Cortex of kidney (tissue), 1 donor: ENCODE data around the gene MAGT1.
"Not testable (repeated sequence)": the region's sequence is repeated elsewhere in the genome, so short reads cannot be mapped to it uniquely, and the experiment has no call there.

ENCODE experiments used
- DNase-seq: peaks from one replicate; lab custom pipeline; 2025; lab: John Stamatoyannopoulos, UW

MAGT1 gene

DNA sequence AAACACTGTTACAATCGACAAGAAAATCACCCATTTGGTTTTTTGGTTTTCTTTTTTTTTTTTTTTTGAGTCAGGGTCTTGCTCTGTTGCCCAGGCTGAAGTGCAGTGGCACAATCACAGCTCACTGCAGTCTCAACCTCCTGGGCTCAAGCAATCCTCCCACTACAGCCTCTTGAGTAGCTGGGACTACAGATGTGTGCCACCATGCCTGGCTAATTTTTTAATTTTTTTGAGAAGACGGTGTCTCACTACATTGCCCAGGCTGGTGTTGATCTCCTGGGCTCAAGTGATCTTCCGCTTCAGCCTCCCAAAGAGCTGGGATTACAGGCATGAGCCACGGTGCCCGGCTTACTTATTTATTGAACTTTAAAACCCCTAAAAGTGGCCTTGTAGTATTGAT, 63.7 kb downstream of the MAGT1 start:
- DNase-seq: not testable (repeated sequence)

DNA sequence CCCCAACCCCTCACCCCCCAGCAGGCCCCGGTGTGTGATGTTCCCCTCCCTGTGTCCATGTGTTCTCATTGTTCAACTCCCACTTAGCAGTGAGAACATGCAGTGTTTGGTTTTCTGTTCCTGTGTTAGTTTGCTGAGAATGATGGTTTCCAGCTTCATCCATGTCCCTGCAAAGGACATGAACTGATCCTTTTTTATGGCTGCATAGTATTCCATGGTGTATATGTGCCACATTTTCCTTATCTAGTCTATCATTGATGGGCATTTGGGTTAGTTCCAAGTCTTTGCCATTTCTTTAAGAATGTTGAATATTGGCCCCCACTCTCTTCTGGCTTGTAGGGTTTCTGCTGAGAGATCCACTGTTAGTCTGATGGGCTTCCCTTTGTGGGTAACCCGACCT, 73.2 kb downstream of the MAGT1 start:
- DNase-seq: not testable (repeated sequence)

GRCh38 chrX:77820091-77820727, 75.0 kb downstream of the MAGT1 start:
- no peak for DNase-seq

- DNase-seq: no peak
These were observed 81.0 kb downstream of the MAGT1 start for GRCh38 chrX:77814210-77814609.

DNA sequence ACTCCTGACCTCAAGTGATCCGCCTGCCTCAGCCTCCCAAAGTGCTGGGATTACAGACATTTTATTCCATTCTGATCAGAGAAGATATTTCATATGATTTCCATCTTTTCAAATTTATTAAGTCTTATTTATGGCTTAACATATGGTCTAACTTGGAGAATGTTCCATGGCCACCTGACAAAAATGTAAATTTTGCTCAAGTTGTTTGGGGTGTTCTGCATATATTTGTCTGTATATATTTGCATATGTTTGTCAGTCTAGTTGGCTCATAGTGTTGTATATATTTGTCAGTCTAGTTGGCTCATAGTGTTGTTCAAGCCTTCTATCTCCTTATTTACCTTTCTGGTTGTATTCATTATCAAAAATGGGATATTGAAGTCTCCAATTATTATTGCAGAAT, 93.0 kb downstream of the MAGT1 start:
- no peak for DNase-seq

DNA sequence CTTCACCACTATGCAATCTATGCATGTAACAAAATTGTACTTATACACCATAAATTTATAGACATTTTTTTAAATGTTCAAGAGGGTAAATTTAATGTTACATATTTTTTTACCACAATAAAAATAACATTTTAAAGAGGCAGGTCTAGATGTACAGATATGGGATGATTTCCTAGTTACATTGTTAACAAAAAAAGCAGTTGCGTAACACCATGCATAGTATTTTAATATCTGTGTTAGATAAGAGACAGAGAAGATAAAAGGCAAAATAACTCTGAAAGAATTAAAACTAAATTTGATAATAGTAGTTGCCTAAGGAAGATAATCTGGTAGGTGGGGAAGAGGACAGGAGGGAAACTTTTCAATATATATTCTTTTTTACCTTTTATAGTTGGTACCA, 100.1 kb downstream of the MAGT1 start:
- DNase-seq: no peak

DNA sequence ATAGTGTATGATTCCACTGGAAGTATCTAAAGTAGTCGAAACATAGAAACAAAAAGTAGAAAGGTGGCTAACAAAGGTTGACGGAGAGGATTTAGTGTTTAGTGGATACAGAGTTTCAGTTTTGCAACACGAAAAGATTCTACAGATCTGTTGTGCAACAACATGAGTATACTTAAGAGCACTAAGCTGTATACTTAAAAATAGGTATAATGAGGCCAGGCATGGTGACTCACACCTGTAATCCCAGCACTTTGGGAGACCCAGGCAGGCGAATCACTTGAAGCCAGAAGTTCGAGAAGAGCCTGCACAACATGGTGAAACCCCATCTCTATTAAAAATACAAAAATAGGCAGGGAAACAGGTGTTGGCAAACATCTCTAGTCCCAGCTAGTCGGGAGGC, 101.3 kb downstream of the MAGT1 start:
- no peak for DNase-seq

- DNase-seq: no peak
These were observed 107.2 kb downstream of the MAGT1 start for GRCh38 chrX:77788050-77788449.

DNA sequence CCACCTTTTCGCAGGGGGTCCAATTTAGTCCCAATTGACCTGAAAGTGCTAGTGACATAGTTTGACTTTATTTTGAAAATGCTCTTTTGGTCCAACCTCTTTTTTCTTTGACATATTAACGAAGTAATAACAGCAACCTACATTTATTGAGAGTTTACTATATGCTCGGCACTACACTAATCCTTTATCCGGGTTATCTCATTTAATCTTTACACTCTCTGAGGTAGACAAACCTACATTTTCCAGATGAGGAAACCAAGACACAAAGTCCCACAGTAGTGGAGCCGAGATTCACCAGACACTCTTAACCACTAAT, 108.9 kb downstream of the MAGT1 start:
- DNase-seq: no peak

- no peak for DNase-seq
These were observed 109.5 kb downstream of the MAGT1 start, which contains the start of gene ATRX for GRCh38 chrX:77785486-77786364. Gene ATRX, minus strand, starts transcription at chrX:77786216. Its CDS starts 215 bp downstream, at chrX:77786001.

DNA sequence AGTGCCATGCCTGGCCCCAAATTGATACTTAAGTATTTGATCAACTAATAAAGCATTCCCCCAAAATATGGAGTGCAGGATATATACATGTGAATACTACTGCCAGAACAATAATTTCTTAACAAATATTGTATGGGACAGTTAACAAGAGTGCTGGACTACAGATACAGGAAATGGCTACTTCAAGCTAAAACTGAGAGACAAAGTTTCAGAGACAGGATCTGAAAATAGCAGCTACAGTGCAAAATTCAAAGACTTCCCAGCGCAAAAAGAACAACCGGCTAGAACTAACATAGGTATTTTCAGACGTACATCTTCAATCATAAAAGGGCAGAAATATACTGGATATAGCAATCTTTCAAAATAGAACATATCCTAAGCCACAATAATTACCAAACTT, 115.5 kb downstream of the MAGT1 start:
- DNase-seq: no peak

- no peak for DNase-seq
These were observed 118.6 kb downstream of the MAGT1 start for GRCh38 chrX:77776659-77777058.
